Stomach (tissue), 9 donors: ENCODE data around the gene CAPN5. TPM values are rescaled to one million over a fixed set of nuclear protein-coding genes. Genes with fewer than 3 reads are reported as not detected.

Source experiments
- DNase-seq, 2 donors: peaks; one replicate each; pipeline versions ENCODE4 v3.0.0 to v3.0.0-alpha.2; 2013 to 2019
- H3K27ac ChIP-seq, 5 donors: fragments of 200-600 bp in 4 of 5; sonication (generic) in 4 of 5; one replicate each; pipeline ENCODE4 v1.5.1; 2013 to 2019; ENCODE audit warnings: mild to moderate bottlenecking in 1 of 5, moderate library complexity in 1 of 5
- H3K27me3 ChIP-seq, 3 donors: fragments of 200-600 bp; sonication (generic); one replicate each; pipeline ENCODE4 v1.5.1; 2017 to 2019; ENCODE audit warnings: mixed run types in 1 of 3
- H3K36me3 ChIP-seq, 4 donors: fragments of 200-600 bp; sonication (generic); 1 replicate in 3 of 4; 2 replicates in 1 of 4; pipeline ENCODE4 v1.5.1; 2016 to 2019
- H3K4me1 ChIP-seq, 4 donors: fragments of 200-600 bp; sonication (generic); one replicate each; pipeline ENCODE4 v1.5.1; 2016 to 2019
- H3K4me3 ChIP-seq, 4 donors: fragments of 200-600 bp; sonication (generic) in 3 of 4; one replicate each; pipeline ENCODE4 v1.5.1; 2016 to 2019; ENCODE audit warnings: mild to moderate bottlenecking in 1 of 4
- H3K9me3 ChIP-seq, 4 donors: fragments of 200-600 bp; sonication (generic); one replicate each; pipeline ENCODE4 v1.5.1; 2016 to 2019
- EP300 ChIP-seq: sonication (generic); formaldehyde crosslinking; IDR thresholded peaks from one replicate; pipeline ENCODE4 v1.6.1; 2017; ENCODE audit warnings: antibody characterized with exemption
- POLR2A ChIP-seq, 4 donors: fragments of 450-650 bp; IDR thresholded peaks; one replicate each; pipeline ENCODE4 v1.6.1; 2016; ENCODE audit warnings: antibody characterized with exemption in 4 of 4, control low read depth in 2 of 4, mild to moderate bottlenecking in 1 of 4, moderate library complexity in 1 of 4
- POLR2AphosphoS5 ChIP-seq, 3 donors: sonication (generic); formaldehyde crosslinking; IDR thresholded peaks; one replicate each; pipeline ENCODE4 v1.6.1; 2016; ENCODE audit warnings: antibody characterized with exemption in 3 of 3
- WGBS, 5 donors: extraction: QIAGEN DNeasy Blood & Tissue Kit in 3 of 5; methylation state at CpG; one replicate each; pipeline versions ENCODE4 v1.1.5 to v1.1.7; 2013 to 2018; 5-methylcytosine and 5-hydroxymethylcytosine counted together
- intact Hi-C: fragments of 100-400 bp; cut with DNase I; formaldehyde crosslinking; loops from one replicate; pipeline ENCODE4 v1.15.1; 2023; ENCODE audit warnings: low total_unique reads
- polyA plus RNA-seq, 3 donors: library from polyadenylated mRNA; stranded (reverse); fragments of 200-250 nt; gene quantifications; one replicate each; pipeline ENCODE4 v1.2.3, GENCODE V29; 2013
- total RNA-seq, 5 donors: library from RNA; depleted of rRNA; stranded (reverse); fragments of >200 nt; gene quantifications; one replicate each; pipeline versions ENCODE4 v1.1.0 to v1.2.3, GENCODE V29; 2014 to 2016
- TF ChIP-seq, protein P1 (sequence below), 7 experiments: fragments of 450-650 bp in 4 of 7; fragments of 200-600 bp in 3 of 7; sonication (generic) in 3 of 7; IDR thresholded peaks; one replicate each; pipeline ENCODE4 v1.5.1; 2016 to 2019; ENCODE audit warnings: antibody characterized with exemption in 7 of 7, control low read depth in 2 of 7, mild to moderate bottlenecking in 1 of 7
- donor health status: healthy with polysubstance abuse.
- donor health status: Bipolar disorder and iron deficiency.
- donor health status: healthy.

CAPN5 gene
- total and polyA plus RNA-seq, 8 donors, result 10.0 to 110 (median 65.9) TPM

DNA sequence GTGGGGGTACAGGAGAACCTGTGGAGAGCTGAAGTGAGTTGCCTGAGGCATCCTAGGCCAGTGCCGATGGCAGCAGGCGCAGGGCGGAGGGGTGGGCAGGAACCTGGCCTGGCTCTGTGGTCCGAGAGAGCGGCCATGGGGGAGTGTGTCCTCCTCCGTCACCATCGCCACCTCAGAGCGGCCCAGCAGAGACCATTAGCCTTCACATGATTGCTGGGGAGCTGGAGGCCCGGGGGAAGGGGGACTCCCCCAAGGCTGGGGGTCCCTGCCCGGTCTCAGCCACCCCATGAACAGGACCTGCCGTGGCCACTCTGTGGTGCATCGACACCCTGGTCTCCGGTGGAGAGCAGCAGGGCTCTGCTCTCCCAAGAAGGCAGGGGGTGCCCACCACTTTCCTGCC is 40.0 kb downstream of the CAPN5 start:
- Histone ChIP-seq H3K36me3 (peaks cover 0 to 30% (median 23%) of the 10 kb centered on the region in 4 donors), H3K27me3 (no peaks in the 10 kb centered on the region), H3K4me1 (peaks cover 16 to 64% (median 30%) of the 10 kb centered on the region in 4 donors), H3K9me3 (no peaks in the 10 kb centered on the region), H3K27ac (no peak overlapping the region), H3K4me3 (no peak overlapping the region)
- intact Hi-C loops, result no loop called here
- WGBS, 5 donors, result 92 to 100% (median 95%) methylated on average over 13 of the region's 13 CpGs
- TF ChIP-seq POLR2A (IDR thresholded peaks at IDR 0.05) (no peak), POLR2AphosphoS5 (IDR thresholded peaks at IDR 0.05) (no peak), EP300 (no peak)
- TF ChIP-seq, protein P1, sequence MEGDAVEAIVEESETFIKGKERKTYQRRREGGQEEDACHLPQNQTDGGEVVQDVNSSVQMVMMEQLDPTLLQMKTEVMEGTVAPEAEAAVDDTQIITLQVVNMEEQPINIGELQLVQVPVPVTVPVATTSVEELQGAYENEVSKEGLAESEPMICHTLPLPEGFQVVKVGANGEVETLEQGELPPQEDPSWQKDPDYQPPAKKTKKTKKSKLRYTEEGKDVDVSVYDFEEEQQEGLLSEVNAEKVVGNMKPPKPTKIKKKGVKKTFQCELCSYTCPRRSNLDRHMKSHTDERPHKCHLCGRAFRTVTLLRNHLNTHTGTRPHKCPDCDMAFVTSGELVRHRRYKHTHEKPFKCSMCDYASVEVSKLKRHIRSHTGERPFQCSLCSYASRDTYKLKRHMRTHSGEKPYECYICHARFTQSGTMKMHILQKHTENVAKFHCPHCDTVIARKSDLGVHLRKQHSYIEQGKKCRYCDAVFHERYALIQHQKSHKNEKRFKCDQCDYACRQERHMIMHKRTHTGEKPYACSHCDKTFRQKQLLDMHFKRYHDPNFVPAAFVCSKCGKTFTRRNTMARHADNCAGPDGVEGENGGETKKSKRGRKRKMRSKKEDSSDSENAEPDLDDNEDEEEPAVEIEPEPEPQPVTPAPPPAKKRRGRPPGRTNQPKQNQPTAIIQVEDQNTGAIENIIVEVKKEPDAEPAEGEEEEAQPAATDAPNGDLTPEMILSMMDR (IDR thresholded peaks at IDR 0.05), result no peak
- DNase-seq, result no peak

DNA sequence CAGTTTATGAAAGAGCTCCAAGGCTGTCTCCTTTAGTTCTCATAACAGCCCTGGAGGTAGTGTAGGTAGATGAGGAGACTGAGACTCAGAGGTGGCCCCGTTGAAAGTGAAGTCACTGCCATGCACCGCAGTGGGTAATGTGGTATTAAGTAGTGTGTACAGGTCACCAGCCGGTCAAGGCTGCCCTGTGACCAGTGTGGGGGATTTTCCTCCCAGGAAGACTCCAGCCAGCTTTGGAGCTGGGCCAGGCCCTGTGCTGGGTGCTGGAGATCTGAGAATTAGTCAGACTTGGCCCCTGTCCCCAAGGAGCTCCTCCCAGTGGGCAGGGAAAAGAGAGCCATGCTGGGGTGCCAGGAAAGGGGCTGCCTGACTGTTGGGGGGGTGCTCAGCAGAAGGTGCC is 41.2 kb downstream of the CAPN5 start:
- peak overlapping the region in 3 of 5 donors; percentile 28 to 54 (median 49) for H3K27ac ChIP-seq

DNA sequence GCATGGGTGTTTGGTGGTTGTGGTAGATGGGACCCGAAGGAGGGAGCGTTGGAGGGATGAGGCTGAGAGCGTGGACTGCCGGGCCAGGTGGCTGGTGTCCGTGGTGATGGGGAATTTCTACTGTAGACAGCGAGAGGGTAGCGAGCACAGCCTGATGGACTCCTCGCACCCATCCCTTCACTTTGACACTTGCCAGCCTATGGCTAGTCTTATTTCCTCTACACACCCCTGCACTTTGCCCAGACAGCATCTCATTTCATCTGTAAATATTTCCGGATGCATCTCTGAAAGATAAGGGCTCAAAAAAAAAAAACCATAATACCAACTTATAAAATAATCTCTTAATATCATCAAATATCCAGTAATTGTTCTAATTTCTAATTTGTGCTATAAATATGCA is 41.7 kb downstream of the CAPN5 start:
- Histone ChIP-seq H3K9me3 (no peaks in the 10 kb centered on the region), H3K4me1 (peaks cover 16 to 64% (median 35%) of the 10 kb centered on the region in 4 donors), H3K27ac (peak overlapping the region in 1 of 5 donors; percentile 54), H3K27me3 (no peaks in the 10 kb centered on the region), H3K36me3 (peaks cover 0 to 28% (median 20%) of the 10 kb centered on the region in 4 donors), H3K4me3 (no peak overlapping the region)
- WGBS, 5 donors, result 65 to 91% (median 87%) methylated on average over 9 of the region's 9 CpGs
- TF ChIP-seq, protein P1 (IDR thresholded peaks at IDR 0.05), result no peak
- TF ChIP-seq POLR2A (IDR thresholded peaks at IDR 0.05) (no peak), POLR2AphosphoS5 (IDR thresholded peaks at IDR 0.05) (no peak), EP300 (no peak)
- DNase-seq, result no peak
- intact Hi-C loops, result no loop called here

More for the DNA sequence above, 41.2 kb downstream of the CAPN5 start:
- peak; percentile 71 to 81 for DNase-seq
- no peaks in the 10 kb centered on the region for H3K27me3 ChIP-seq
- peaks cover 16 to 64% (median 33%) of the 10 kb centered on the region in 4 donors for H3K4me1 ChIP-seq
- peaks cover 0 to 31% (median 25%) of the 10 kb centered on the region in 4 donors for H3K36me3 ChIP-seq
- H3K9me3 ChIP-seq, result no peaks in the 10 kb centered on the region
- 15 to 42% (median 27%) methylated on average over 3 of the region's 3 CpGs for WGBS, 5 donors
- TF ChIP-seq EP300, result no peak
- TF ChIP-seq POLR2AphosphoS5 (IDR thresholded peaks at IDR 0.05), result peak in 1 of 3 donors; percentile 73
- no peak overlapping the region for H3K4me3 ChIP-seq
- intact Hi-C loops, result no loop called here

DNA sequence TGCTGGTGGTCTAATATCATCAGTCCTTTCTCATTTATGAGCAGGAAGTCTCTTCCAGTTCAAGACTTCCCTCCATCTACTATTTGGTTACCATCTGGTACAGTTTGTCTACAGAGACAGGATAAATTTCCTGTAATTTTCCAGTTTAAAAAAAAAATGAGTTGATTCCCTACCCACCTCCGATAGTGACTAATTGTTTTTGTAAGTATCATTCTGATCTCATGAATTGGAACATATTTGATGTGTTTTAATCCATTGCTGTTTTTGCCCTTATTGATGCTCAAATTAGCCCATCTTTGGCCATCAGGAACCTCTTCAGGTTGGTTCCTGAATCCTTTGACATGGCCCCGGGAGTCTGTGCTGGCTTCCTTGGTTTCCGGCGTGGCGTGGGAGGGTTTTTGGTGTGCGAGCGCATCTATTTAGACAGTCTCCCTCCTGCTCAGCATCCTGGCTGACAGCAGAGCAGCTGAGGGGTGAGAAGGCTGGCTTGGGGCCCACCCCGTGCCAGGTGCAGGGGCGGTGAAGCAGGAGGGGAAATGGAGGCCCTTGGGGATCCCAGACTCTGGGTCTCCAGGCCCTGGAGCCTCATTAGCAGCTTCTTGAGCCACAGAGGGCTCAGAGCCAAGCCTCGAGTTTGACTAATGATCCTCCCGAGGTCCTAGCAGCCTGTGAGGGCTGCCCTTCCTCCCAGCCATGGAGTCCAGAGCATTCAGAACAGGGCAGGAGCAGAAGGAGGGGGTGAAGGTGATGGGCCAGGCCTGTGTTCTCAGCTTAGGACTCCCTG is 42.7 kb downstream of the CAPN5 start:
- intact Hi-C loops, result no loop called here
- Histone ChIP-seq H3K9me3 (no peaks in the 10 kb centered on the region), H3K4me3 (no peak overlapping the region), H3K27me3 (no peaks in the 10 kb centered on the region), H3K27ac (peak overlapping the region in 2 of 5 donors; percentile 6 to 47), H3K4me1 (peaks cover 16 to 64% (median 35%) of the 10 kb centered on the region in 4 donors), H3K36me3 (peaks cover 0 to 29% (median 16%) of the 10 kb centered on the region in 4 donors)
- TF ChIP-seq POLR2AphosphoS5 (IDR thresholded peaks at IDR 0.05), result no peak
- no peak for TF ChIP-seq POLR2A (IDR thresholded peaks at IDR 0.05)
- no peak for TF ChIP-seq EP300
- TF ChIP-seq, protein P1 (IDR thresholded peaks at IDR 0.05), result no peak
- WGBS, 5 donors, result 72 to 78% (median 75%) methylated on average over 7 to 11 of the region's 11 CpGs
- DNase-seq, result peak in 1 of 2 donors; percentile 55
